Testis (tissue), 2 donors: ENCODE results near the gene ANKRD49.

Experiments used
- CTCF ChIP-seq, 3 experiments: fragments of 450-650 bp in 2 of 3; fragments of 200-600 bp in 1 of 3; sonication (generic) in 1 of 3; IDR thresholded peaks; one replicate each; pipeline ENCODE4 v1.5.1; 2016 to 2019; ENCODE audit warnings: antibody characterized with exemption in 3 of 3, mild to moderate bottlenecking in 2 of 3, moderate library complexity in 1 of 3
- POLR2A ChIP-seq: fragments of 450-650 bp; IDR thresholded peaks from one replicate; pipeline ENCODE4 v1.6.1; 2017; ENCODE audit warnings: antibody characterized with exemption, mild to moderate bottlenecking, moderate library complexity

DNA sequence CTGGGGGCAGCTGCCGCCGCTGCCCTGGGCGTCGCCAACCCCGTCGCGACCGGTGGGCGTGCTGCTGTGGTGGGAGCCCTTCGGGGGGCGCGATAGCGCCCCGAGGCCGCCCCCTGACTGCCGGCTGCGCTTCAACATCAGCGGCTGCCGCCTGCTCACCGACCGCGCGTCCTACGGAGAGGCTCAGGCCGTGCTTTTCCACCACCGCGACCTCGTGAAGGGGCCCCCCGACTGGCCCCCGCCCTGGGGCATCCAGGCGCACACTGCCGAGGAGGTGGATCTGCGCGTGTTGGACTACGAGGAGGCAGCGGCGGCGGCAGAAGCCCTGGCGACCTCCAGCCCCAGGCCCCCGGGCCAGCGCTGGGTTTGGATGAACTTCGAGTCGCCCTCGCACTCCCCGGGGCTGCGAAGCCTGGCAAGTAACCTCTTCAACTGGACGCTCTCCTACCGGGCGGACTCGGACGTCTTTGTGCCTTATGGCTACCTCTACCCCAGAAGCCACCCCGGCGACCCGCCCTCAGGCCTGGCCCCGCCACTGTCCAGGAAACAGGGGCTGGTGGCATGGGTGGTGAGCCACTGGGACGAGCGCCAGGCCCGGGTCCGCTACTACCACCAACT is 51.0 kb downstream of the ANKRD49 start:
- TF ChIP-seq CTCF (IDR thresholded peaks at IDR 0.05) (no peak), POLR2A (no peak)
